Stomach (tissue), 4 donors: Measurements from ENCODE around the gene C20orf96.

Experiments
- EP300 ChIP-seq: sonication (generic); formaldehyde crosslinking; IDR thresholded peaks from one replicate; pipeline ENCODE4 v1.6.1; 2017; ENCODE audit warnings: antibody characterized with exemption
- POLR2A ChIP-seq, 4 donors: fragments of 450-650 bp; IDR thresholded peaks; one replicate each; pipeline ENCODE4 v1.6.1; 2016; ENCODE audit warnings: antibody characterized with exemption in 4 of 4, control low read depth in 2 of 4, mild to moderate bottlenecking in 1 of 4, moderate library complexity in 1 of 4
- POLR2AphosphoS5 ChIP-seq, 3 donors: sonication (generic); formaldehyde crosslinking; IDR thresholded peaks; one replicate each; pipeline ENCODE4 v1.6.1; 2016; ENCODE audit warnings: antibody characterized with exemption in 3 of 3
- TF ChIP-seq, protein P1 (sequence below), 7 experiments: fragments of 450-650 bp in 4 of 7; fragments of 200-600 bp in 3 of 7; sonication (generic) in 3 of 7; IDR thresholded peaks; one replicate each; pipeline ENCODE4 v1.5.1; 2016 to 2019; ENCODE audit warnings: antibody characterized with exemption in 7 of 7, control low read depth in 2 of 7, mild to moderate bottlenecking in 1 of 7

DNA sequence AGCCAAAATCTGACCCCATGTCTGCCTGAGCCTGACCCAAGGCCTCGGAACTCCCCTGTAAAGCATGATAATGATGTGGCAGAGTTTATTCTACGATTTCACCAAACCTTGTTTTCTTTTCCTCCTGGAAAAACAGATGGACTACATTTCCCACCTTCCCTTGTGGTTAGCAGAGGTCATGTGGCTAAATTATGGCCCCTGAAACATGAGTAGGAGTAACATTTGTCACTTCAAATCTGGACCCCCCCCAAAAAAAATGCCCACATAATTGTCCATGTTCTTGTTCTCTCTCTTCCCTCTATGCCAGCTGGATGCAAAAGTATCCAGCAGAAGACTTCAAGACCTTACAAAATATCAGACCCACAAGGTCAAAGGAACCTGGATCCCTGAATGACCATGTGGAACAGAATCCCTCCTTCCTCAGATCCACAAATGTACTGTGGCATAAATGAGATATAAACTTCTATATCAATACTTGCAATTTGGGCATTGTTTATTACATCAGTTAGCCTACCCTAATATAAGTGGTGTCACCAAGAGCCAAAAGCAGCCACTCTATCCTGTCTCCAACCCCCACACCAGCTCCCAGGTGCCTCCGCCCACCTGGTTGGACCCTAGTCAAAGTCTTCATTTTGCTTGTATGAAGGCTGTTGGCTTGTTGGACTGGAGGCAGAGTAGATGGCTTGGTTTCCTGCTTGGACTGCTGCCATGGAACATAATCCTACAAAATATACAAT lies 1.4 kb downstream of the C20orf96 start:
- no peak for TF ChIP-seq POLR2AphosphoS5 (IDR thresholded peaks at IDR 0.05)
- TF ChIP-seq POLR2A (IDR thresholded peaks at IDR 0.05) = no peak
- TF ChIP-seq, protein P1, sequence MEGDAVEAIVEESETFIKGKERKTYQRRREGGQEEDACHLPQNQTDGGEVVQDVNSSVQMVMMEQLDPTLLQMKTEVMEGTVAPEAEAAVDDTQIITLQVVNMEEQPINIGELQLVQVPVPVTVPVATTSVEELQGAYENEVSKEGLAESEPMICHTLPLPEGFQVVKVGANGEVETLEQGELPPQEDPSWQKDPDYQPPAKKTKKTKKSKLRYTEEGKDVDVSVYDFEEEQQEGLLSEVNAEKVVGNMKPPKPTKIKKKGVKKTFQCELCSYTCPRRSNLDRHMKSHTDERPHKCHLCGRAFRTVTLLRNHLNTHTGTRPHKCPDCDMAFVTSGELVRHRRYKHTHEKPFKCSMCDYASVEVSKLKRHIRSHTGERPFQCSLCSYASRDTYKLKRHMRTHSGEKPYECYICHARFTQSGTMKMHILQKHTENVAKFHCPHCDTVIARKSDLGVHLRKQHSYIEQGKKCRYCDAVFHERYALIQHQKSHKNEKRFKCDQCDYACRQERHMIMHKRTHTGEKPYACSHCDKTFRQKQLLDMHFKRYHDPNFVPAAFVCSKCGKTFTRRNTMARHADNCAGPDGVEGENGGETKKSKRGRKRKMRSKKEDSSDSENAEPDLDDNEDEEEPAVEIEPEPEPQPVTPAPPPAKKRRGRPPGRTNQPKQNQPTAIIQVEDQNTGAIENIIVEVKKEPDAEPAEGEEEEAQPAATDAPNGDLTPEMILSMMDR (IDR thresholded peaks at IDR 0.05) = no peak
- TF ChIP-seq EP300 = no peak
